ENCODE measurements around the gene KCTD10. TPM values are rescaled to one million over a fixed set of nuclear protein-coding genes. Genes with fewer than 3 reads are reported as not detected.
A peak's percentile ranks its signal among the peaks of the same experiment; 100 is the strongest.

KCTD10 gene
- total RNA-seq, 1 experiment from 2014 or later = 55.2 TPM

DNA sequence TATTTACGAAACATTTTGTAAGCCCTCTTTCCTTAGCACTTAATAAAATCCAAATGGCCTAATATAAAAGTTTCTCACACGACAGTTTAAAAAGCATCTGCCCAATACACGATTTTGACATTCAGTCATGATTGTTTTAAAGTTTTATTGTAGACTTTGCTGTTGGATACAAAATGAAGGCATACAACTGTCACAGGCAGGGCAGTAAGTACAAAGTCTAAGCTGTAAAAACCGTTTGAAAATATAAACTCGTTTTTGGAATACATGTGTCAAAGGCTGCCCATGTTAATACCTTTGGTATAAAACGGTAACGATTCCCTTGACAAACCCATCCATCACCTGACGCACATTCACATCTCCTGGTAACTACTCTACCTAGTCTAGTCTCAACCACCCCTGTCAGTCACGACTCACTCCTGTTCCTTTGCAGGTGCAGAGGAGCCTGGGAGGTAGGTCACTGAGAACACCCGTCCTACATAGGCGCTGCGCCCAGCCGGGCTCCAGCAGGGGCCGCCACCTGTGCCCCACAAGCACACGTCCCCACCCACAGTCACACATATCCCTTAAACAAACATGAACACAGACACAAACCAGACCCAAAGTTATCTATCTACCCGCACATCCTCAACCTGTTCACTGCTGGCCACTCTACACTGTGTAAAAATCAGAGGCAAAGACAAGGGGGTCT is 27.1 kb downstream of the KCTD10 start:
- ATAC-seq (peak; percentile 79), DNase-seq (ENCODE audit: low read depth, low spot score) (no peak)
- intact Hi-C loops (cut with micrococcal nuclease; ENCODE audit: unreplicated experiment) (no loop called here), in situ Hi-C loops (cut with HindIII; ENCODE audit: low pct_unique_long_range_greater_than_20kb, low sequenced_read_pairs) (no loop called here)
- BruUV-seq (replicated peaks) = no TSS peak
- H3K4me1 ChIP-seq (ENCODE audit: control insufficient read depth, insufficient read depth, low read length) = no peaks in the 10 kb centered on the region
- ChIA-PET CTCF (interaction anchor here (1.0 kb wide), 1 partner anchor 22 kb away, joined by 4 read pairs; no protein-coding TSS in a partner anchor), POLR2A (no interaction called here)
- H3K4me3 ChIP-seq (ENCODE audit: low read depth in 2 of 2, low read length in 2 of 2) = no peak overlapping the region
- no peaks in the 10 kb centered on the region for H3K27me3 ChIP-seq (ENCODE audit: control insufficient read depth, insufficient read depth, low read length)
- TF ChIP-seq SIN3A (IDR thresholded peaks at IDR 0.05; ENCODE audit: borderline replicate concordance, insufficient read depth, low read depth, low read length) = no peak
- TF ChIP-seq, protein P1, sequence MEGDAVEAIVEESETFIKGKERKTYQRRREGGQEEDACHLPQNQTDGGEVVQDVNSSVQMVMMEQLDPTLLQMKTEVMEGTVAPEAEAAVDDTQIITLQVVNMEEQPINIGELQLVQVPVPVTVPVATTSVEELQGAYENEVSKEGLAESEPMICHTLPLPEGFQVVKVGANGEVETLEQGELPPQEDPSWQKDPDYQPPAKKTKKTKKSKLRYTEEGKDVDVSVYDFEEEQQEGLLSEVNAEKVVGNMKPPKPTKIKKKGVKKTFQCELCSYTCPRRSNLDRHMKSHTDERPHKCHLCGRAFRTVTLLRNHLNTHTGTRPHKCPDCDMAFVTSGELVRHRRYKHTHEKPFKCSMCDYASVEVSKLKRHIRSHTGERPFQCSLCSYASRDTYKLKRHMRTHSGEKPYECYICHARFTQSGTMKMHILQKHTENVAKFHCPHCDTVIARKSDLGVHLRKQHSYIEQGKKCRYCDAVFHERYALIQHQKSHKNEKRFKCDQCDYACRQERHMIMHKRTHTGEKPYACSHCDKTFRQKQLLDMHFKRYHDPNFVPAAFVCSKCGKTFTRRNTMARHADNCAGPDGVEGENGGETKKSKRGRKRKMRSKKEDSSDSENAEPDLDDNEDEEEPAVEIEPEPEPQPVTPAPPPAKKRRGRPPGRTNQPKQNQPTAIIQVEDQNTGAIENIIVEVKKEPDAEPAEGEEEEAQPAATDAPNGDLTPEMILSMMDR (IDR thresholded peaks at IDR 0.05) = peak; percentile 65
- peaks cover 5% of the 10 kb centered on the region; the same call in 1 of the 2 replicates for H3K36me3 ChIP-seq (ENCODE audit: control insufficient read depth, insufficient read depth, low read length)
- H3K27ac ChIP-seq (ENCODE audit: low read length) = no peak overlapping the region
- H3K9me3 ChIP-seq (ENCODE audit: control insufficient read depth, insufficient read depth, low read depth, low read length) = no peaks in the 10 kb centered on the region

DNA sequence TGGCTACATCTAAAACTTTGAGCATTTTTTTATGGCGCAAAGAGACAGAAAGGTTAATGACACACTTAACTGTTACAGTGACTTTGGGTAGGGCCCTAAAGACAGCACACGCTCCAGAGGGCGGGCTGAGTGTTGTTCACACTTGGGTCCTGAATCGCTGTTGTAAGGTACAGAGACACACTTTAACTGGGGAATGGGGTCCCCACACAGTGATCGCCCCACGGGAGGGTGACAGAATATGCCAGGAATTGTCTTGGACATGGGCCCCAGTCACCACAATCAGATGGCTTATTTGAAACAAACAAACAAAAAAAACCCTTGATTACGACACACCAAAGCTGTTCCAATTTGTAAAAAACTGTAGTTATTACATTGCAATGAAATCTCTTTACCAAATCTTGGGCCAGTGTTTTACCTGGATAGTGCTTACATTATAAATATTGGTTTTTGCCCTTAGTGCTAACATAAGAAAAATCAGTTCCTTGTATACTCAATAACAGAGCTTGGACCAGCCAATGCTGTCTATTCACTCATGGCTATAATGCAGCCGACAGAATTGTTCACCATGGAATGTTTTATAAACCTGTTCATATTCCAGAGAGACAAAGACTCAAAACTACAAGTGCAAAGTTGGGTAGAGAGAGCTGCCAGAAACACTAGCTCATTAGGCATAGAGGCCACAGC is 28.3 kb downstream of the KCTD10 start:
- ATAC-seq (no peak), DNase-seq (ENCODE audit: low read depth, low spot score) (no peak)
- CTCF ChIA-PET = no interaction called here
- H3K9me3 ChIP-seq (ENCODE audit: control insufficient read depth, insufficient read depth, low read depth, low read length) = no peaks in the 10 kb centered on the region
- in situ Hi-C loops (cut with HindIII; ENCODE audit: low pct_unique_long_range_greater_than_20kb, low sequenced_read_pairs) (no loop called here), intact Hi-C loops (cut with micrococcal nuclease; ENCODE audit: unreplicated experiment) (no loop called here)
- no peak overlapping the region for H3K4me3 ChIP-seq (ENCODE audit: low read depth in 2 of 2, low read length in 2 of 2)
- no peak overlapping the region for H3K27ac ChIP-seq (ENCODE audit: low read length)
- BruUV-seq (replicated peaks) = no TSS peak
- no peak for TF ChIP-seq SIN3A (IDR thresholded peaks at IDR 0.05; ENCODE audit: borderline replicate concordance, insufficient read depth, low read depth, low read length)
- H3K4me1 ChIP-seq (ENCODE audit: control insufficient read depth, insufficient read depth, low read length) = no peaks in the 10 kb centered on the region
- H3K36me3 ChIP-seq (ENCODE audit: control insufficient read depth, insufficient read depth, low read length) = peaks cover 5% of the 10 kb centered on the region; the same call in 1 of the 2 replicates
- H3K27me3 ChIP-seq (ENCODE audit: control insufficient read depth, insufficient read depth, low read length) = no peaks in the 10 kb centered on the region
- POLR2A ChIA-PET = no interaction called here

DNA sequence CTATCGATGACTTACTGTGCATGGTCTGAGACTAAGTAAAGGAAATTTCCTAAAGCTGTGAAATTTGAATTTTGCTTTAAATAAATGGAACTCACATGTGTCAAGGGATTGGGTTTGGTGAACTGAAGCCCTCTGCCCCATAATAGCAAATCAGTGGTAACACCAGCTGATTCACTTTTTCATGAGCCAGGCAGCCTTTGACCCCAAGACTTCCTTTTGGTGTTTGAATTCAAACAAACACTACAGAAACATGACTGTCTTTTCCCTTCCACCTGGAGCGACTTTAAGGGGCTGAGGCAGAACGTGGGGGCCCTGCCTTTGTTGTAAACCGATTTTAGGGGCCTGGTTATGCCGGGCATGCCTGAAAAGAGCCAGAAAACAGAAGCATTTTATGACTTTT is 28.8 kb downstream of the KCTD10 start:
- no peaks in the 10 kb centered on the region for H3K9me3 ChIP-seq (ENCODE audit: control insufficient read depth, insufficient read depth, low read depth, low read length)
- ChIA-PET POLR2A (no interaction called here), CTCF (no interaction called here)
- H3K4me1 ChIP-seq (ENCODE audit: control insufficient read depth, insufficient read depth, low read length) = no peaks in the 10 kb centered on the region
- H3K36me3 ChIP-seq (ENCODE audit: control insufficient read depth, insufficient read depth, low read length) = peaks cover 5% of the 10 kb centered on the region; the same call in 1 of the 2 replicates
- no peak overlapping the region for H3K4me3 ChIP-seq (ENCODE audit: low read depth in 2 of 2, low read length in 2 of 2)
- H3K27ac ChIP-seq (ENCODE audit: low read length) = no peak overlapping the region
- in situ Hi-C loops (cut with HindIII; ENCODE audit: low pct_unique_long_range_greater_than_20kb, low sequenced_read_pairs) (no loop called here), intact Hi-C loops (cut with micrococcal nuclease; ENCODE audit: unreplicated experiment) (no loop called here)
- no peak for ATAC-seq
- TF ChIP-seq TCF7L2 (IDR thresholded peaks at IDR 0.05; ENCODE audit: low read depth, low read length) (no peak), POLR2AphosphoS5 (IDR thresholded peaks at IDR 0.05; ENCODE audit: low read depth, low read length) (no peak), SIN3A (IDR thresholded peaks at IDR 0.05; ENCODE audit: borderline replicate concordance, insufficient read depth, low read depth, low read length) (no peak)
- TF ChIP-seq, protein P1 (IDR thresholded peaks at IDR 0.05) = no peak
- TF ChIP-seq, protein P2, sequence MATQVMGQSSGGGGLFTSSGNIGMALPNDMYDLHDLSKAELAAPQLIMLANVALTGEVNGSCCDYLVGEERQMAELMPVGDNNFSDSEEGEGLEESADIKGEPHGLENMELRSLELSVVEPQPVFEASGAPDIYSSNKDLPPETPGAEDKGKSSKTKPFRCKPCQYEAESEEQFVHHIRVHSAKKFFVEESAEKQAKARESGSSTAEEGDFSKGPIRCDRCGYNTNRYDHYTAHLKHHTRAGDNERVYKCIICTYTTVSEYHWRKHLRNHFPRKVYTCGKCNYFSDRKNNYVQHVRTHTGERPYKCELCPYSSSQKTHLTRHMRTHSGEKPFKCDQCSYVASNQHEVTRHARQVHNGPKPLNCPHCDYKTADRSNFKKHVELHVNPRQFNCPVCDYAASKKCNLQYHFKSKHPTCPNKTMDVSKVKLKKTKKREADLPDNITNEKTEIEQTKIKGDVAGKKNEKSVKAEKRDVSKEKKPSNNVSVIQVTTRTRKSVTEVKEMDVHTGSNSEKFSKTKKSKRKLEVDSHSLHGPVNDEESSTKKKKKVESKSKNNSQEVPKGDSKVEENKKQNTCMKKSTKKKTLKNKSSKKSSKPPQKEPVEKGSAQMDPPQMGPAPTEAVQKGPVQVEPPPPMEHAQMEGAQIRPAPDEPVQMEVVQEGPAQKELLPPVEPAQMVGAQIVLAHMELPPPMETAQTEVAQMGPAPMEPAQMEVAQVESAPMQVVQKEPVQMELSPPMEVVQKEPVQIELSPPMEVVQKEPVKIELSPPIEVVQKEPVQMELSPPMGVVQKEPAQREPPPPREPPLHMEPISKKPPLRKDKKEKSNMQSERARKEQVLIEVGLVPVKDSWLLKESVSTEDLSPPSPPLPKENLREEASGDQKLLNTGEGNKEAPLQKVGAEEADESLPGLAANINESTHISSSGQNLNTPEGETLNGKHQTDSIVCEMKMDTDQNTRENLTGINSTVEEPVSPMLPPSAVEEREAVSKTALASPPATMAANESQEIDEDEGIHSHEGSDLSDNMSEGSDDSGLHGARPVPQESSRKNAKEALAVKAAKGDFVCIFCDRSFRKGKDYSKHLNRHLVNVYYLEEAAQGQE (IDR thresholded peaks at IDR 0.05; ENCODE audit: insufficient read depth in 1 of 2, low read depth in 2 of 2, low read length in 1 of 2) = no peak
- no peaks in the 10 kb centered on the region for H3K27me3 ChIP-seq (ENCODE audit: control insufficient read depth, insufficient read depth, low read length)
- BruUV-seq (replicated peaks) = no TSS peak
- no peak for DNase-seq (ENCODE audit: low read depth, low spot score)

All from Panc1 (cell line).